T-helper 2 cell (primary cell): ENCODE data around the gene LUZP2.

Experiments used
- DNase-seq, 5 experiments: peaks; one replicate each; pipeline versions ENCODE4 v3.0.0 to v3.0.0-alpha.2; 2012 to 2022
- total RNA-seq, 2 donors: gene quantifications; one replicate each; lab custom pipeline; 2026; lab: John Stamatoyannopoulos, UW

The LUZP2 gene
- total RNA-seq, result 0 to 0.20 reads per million in 2 donors

- no peak for DNase-seq
Observed at GRCh38 chr11:24496736-24497725, at the start of gene LUZP2. LUZP2 (plus strand) TSS chr11:24497053.

DNA sequence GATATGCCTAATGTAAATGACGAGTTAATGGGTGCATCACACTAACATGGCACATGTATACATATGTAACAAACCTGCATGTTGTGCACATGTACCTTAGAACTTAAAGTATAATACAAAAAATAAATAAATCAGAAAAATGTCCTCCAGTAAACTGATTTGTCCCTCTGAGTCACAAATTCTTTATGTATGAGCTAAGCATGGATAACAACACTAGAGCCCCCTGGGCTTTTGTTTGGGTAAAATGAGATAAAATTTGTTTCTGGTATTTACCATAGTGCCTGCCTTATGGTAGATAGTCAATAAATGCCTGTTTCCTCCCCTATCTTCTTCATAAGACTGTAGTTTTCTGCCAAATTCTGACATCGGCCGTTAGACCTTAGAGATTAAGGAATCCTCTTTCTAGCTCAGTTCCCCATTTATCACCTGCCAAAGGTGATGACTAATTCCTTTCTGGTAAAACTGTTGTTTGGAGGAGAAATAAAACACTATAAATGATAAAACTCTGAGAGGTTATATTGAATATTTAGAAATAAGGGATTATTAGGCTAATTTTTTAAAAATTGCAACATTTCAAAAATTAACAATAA lies 43.6 kb upstream of the LUZP2 start:
- DNase-seq, result no peak

DNA sequence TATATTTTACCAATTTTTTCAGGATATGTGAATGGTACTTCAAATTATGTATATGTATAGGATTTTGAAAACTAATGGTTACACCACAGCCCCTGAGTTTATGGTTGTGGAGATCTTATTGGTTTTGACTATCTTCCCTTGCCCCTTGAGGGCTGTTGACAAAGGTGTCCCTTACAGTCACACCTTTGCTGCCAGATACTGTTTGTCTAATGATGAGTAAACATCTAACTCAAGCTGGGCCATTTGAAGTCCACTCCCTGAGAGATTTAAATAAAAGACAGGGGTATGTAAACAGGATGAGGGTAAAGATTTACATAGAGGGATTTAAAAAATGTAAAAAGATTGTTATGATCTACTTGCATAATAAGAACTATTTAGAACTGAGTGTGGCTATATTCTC lies 38.9 kb upstream of the LUZP2 start:
- no peak for DNase-seq

GRCh38 chr11:24470431-24470830 lies 26.4 kb upstream of the LUZP2 start:
- no peak for DNase-seq

DNA sequence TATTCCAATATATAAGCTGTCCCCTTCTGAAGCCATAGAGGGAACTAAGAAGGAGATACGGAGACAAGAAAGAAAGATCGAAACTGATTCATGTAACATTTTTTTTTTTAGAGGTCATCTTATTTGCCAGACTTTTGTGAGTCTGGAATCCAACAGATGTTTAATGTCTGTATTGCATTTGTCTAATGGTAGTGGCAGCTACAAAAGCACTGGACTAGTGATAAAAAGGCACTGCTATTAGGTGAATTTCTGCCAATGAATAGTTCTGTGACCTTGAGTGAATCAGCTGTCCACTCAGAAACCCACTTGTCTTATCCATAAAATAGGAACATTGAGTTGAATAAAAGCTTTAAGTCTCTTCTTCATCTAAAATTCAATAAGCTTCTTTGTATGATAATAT lies 25.8 kb upstream of the LUZP2 start:
- DNase-seq, result no peak

DNA sequence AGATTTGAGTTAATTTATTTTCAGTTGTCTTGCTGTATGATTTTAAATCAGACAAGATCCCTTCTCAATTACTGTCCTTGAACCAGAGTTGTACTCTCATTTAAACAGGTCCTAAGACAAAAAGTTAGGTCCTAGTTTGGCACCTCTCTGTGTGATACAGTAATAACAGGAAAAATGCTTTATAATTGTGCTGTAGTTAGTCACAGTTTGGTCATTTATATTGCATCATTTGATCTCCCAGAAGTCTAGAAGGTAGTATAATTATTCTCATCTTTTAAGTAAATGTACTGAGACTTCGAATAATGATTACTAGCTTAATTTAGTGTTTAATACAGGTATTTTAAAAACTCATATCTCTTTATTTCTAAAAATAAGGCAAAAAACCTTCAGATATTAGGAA lies 18.1 kb upstream of the LUZP2 start:
- no peak for DNase-seq

- no peak for DNase-seq
Observed at GRCh38 chr11:24489477-24489876, 7.4 kb upstream of the LUZP2 start.

DNA sequence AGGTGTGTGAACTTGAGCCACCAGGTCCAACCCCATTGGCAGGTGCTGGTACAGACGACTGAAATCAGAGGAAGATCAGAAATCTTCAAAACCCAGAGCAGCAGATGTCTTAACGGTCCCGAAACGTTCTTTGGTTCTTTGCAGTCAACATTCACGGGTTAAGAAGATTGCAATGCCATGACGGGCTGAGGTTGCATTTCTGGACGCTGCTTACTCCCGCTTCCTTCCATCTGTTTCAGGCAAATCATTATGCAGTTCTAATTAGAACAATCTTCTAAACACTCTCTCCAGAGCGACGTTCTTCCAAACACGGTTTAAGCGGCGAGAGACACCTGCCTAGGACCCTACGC lies 492 bp upstream of the LUZP2 start:
- no peak for DNase-seq

DNA sequence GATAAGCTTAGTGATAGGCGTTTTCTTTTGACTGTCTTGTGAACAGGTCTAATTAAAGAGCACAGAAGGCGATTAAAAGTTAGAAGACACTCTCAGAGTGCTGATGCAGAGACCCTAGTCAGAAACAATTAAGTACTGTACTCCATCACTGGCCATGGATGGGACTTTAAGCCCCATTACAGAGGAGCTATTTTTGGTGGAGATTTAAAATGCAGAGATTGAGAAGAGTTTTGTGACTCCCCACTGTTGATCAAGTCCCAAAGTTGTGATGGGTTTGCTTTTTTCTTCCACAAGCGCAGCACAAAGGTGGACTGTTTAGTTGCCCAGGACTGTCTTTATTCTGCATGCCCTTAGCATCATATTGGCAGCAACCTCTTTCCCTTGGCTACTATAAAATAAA lies 978 bp downstream of the LUZP2 start:
- DNase-seq, result no peak

DNA sequence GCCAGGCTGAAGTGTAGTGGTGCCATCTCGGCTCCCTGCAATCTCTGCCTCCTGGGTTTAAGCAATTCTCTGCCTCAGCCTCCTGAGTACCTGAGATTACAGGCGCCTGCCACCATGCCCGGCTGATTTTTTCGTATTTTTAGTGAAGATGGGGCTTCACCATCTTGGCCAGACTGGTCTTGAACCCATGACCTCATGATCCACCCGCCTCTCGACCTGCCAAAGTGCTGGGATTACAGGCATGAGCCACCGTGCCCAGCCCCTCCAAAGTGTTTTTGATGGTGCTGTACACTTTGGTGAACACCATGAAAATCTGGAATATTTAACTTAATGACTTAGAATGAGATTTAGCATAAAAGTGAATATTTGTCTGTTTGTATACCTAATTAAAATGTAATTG lies 5.6 kb downstream of the LUZP2 start:
- no peak for DNase-seq

DNA sequence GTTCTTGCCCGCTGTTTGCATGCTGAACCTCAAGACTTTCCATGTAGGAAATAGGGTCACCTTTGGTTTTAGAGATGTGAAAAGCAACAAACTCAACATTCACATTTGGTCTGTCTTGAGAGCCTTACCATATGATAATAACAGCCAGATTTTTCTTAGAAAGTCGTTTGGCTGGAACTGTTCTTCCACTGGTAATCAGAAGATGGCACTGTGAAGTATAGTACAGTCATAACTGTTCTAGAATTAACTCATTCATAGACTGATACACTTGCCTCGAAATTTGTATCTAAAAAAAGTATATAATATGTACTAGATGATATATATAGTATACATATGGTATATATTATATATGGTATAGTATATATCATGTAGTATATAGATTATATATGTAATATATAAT lies 12.3 kb downstream of the LUZP2 start:
- DNase-seq, result no peak

- no peak for DNase-seq
Observed at GRCh38 chr11:24511511-24511910, 14.7 kb downstream of the LUZP2 start.

GRCh38 chr11:24513479-24514218 lies 16.8 kb downstream of the LUZP2 start:
- DNase-seq, result no peak

- no peak for DNase-seq
Observed at GRCh38 chr11:24514219-24514594, 17.4 kb downstream of the LUZP2 start.

DNA sequence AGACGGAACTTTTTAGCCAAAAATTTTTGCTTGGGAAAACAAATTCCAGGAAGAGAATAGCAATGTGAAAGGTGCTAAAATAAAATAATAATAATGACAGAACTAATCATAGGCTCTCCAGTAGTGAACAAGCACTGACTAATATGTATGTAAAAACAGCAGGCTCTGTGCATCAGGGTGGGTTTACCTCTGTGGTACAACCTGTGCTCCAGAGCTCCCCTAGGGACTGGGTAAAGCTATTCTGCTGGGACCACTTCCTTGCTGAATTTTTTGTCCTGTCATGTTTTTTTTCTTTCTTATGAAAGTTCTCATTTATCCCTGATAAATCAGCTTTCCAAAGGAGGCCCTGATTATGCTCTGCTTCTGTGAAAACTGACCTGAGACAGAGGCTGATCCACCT lies 18.8 kb downstream of the LUZP2 start:
- no peak for DNase-seq

DNA sequence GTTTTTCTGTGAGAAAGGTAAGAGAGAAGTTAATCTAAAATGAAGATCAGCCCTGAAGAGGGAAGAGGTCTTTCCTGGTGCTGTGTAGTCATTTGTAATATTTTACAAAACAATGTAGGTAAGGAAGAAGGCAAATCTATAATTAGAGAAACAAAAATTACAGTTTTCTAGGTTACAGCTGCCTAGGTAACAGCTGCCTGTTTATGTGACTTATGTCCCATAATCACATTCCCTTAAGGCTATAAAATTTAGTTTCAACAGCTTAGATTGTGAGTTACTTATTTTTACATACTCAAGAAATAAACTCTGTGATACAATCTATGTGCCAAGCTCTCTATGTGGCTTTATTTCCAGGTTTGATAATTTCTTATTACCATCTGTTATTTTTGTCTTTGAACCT lies 19.8 kb downstream of the LUZP2 start:
- DNase-seq, result no peak

DNA sequence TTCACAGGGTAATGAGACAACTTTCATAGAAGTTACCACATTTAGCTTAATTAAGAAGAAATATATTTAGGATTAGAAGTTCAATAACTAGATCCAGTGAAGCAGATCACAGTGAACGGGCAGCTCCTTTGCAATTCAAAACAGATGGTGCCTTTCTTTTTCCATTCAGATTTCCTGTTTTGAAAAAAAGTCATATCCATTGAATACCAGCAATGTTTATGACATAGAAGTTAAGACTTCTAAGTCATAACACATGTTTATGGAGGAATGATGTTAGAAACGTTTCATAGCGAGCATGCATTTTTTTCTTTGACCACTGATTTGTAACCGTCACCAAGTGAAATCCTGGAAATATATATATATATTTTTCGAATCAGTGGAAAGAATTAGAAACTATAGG lies 24.7 kb downstream of the LUZP2 start:
- no peak for DNase-seq

DNA sequence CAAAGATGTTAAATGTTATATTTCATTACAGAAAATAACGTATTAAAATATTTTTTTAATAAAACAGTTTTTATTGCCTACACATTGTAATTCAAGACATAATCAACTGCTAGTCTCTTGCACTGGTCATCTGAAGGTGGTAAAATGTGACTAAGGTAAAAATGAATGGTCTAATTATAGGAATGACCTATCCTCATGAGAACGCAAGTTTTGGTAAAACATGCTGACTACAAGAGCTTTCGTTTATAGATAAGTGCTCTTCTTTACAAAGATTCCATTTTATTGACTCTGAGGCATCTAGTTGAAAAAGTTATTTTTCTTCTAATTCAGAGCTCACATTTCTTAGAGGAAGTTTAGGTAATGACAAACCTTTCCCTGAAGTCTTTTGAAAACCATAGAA lies 27.3 kb downstream of the LUZP2 start:
- no peak for DNase-seq

- no peak for DNase-seq
Observed at GRCh38 chr11:24531528-24531927, 34.7 kb downstream of the LUZP2 start.

- DNase-seq, result no peak
Observed at GRCh38 chr11:24543771-24544170, 46.9 kb downstream of the LUZP2 start.

DNA sequence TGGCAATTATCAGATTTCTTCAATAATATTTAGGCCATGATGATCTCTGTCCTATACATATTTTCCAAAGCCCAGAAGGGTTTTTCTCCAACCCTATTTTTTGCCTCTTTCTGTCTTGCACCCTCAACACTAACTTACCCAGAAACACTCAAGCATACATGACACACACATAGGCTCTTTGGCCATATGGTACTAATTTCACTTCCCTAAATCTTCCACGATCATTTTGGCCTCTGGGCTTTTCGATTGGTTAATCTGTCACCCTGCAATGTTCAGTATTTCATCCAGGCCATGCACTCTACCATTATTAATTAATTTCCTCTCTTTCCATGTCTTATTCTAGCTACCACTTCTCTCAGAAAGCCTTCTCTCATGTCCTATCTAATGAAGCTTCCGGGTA lies 59.8 kb downstream of the LUZP2 start:
- DNase-seq, result no peak

DNA sequence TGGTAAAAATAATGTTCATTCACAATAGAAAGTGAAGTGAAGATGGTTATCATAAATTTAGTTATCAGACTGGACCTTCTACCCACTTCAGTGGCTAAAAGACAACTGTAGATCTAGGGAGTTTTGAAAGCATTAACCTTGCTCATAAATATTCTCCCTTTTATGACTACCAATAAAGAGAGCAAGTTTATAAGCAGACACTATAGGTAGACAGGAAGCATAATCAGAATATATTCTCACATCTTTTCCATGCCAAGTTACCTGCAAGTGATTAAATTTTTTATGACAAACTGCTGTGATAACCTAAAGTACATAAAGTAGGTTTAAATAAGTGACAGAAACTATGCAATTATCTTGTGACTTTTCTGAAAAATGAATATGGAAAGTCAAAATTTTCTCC lies 62.5 kb downstream of the LUZP2 start:
- DNase-seq, result no peak

GRCh38 chr11:24560324-24560723 lies 63.5 kb downstream of the LUZP2 start:
- DNase-seq, result no peak

DNA sequence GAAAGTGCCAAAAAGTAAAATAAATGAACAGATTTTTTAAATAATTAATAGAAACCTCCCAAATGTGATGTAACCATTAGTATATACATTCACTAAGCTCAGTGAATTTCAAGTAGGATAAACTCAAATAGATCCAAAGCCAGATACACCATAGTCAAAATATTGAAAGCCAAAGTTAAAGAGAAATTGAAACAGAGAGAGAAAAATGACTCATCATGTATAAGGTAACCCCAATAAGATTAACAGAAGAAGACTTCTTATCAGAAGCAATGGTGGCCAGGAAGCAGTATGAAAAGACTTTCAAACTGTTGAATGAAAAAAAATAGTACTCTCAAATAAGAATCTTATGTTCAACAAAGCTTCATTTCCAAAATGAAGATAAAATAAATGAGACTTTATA lies 70.5 kb downstream of the LUZP2 start:
- no peak for DNase-seq
